ENCODE results near the gene ACACB.

DNA sequence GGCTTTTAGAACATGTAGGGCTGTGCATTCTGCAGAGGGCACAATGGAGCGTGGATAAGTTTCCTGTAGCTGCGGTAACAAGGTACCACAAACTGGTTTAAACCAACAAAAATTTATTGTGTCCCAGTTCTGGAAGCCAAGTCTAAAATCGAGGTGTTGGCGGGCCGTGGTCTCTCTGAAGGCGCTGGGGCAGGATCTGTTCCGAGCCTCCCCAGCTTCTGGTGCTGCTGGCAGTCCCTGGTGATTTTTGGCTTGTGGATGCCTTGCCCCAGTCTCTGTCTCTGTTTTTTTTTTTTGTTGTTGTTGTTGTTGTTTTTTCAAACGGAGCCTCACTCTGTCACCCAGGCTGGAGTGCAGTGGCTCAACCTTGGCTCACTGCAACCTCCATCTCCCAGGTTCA, 77.5 kb downstream of the ACACB start:
- TF ChIP-seq CTCF (conservative IDR thresholded peaks at IDR 0.05; ENCODE audit: low read depth in 2 of 2) (no peak), POLR2AphosphoS5 (IDR thresholded peaks at IDR 0.05; ENCODE audit: low read depth) (no peak), EZH2phosphoT487 (IDR thresholded peaks at IDR 0.05; ENCODE audit: unreplicated experiment) (no peak), REST (IDR thresholded peaks at IDR 0.05; ENCODE audit: unreplicated experiment) (no peak), ZNF462 (CRISPR knock-in tag; IDR thresholded peaks at IDR 0.05) (no peak), EZH2 (IDR thresholded peaks at IDR 0.05; ENCODE audit: low read depth, unreplicated experiment) (no peak), NANOG (IDR thresholded peaks at IDR 0.05; ENCODE audit: borderline replicate concordance) (no peak), CREB1 (CRISPR knock-in tag; IDR thresholded peaks at IDR 0.05; ENCODE audit: low read depth) (no peak), ZNF331 (CRISPR knock-in tag; IDR thresholded peaks at IDR 0.05; ENCODE audit: low read depth) (no peak), ETS1 (IDR thresholded peaks at IDR 0.05) (no peak), JUNB (IDR thresholded peaks at IDR 0.05; ENCODE audit: unreplicated experiment) (no peak), ZNF114 (CRISPR knock-in tag; IDR thresholded peaks at IDR 0.05) (no peak)

Measured in GM23338 (cell line).